GM12801 (cell line): ENCODE measurements around the gene PYDC1.

ENCODE experiments used
- TF ChIP-seq, protein P1 (sequence below): IDR thresholded peaks from one replicate; pipeline ENCODE4 v1.5.1; 2011; ENCODE audit warnings: control low read depth; ENCODE audit not compliant: insufficient read length; ENCODE audit errors: extremely low read depth

PYDC1 gene

DNA sequence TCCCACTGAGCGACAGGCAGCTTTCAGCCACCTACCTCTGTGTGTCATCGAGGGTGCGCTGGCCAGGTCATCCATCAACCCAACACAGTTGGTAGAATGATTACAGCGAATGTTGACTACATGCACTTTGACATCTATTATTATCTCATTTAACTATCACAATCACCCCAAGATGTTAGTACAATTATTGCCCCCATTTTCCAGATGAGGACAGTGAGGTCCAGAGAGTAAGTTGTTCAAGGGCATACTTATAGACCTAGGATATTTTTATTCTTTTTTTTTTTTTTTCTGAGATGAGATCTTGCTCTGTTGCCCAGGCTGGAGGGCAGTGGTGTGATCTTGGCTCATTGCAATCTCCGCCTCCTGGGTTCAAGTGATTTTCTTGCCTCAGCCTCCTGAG is 34.5 kb upstream of the PYDC1 start:
- TF ChIP-seq, protein P1, sequence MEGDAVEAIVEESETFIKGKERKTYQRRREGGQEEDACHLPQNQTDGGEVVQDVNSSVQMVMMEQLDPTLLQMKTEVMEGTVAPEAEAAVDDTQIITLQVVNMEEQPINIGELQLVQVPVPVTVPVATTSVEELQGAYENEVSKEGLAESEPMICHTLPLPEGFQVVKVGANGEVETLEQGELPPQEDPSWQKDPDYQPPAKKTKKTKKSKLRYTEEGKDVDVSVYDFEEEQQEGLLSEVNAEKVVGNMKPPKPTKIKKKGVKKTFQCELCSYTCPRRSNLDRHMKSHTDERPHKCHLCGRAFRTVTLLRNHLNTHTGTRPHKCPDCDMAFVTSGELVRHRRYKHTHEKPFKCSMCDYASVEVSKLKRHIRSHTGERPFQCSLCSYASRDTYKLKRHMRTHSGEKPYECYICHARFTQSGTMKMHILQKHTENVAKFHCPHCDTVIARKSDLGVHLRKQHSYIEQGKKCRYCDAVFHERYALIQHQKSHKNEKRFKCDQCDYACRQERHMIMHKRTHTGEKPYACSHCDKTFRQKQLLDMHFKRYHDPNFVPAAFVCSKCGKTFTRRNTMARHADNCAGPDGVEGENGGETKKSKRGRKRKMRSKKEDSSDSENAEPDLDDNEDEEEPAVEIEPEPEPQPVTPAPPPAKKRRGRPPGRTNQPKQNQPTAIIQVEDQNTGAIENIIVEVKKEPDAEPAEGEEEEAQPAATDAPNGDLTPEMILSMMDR: no peak

- TF ChIP-seq, protein P1: no peak
Measured at GRCh38 chr16:31250782-31251384, 33.9 kb upstream of the PYDC1 start.

DNA sequence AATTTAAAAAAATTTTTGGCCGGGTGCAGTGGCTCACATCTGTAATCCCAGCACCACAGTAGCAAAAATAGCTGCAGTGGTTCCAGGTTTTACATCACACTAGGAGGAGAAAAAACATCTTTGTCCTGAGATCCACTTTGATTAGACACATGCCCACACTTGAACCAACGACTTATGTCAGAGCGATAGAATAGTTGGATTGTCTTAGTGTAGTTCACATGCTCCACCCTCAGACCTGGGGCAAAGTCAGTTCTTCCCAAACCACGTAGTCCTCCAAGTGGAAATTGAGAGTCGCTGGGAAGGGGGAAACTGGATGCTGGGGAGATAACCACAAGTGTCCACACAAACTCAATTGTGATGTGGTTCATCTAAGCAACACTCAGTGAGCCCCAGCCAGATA is 31.4 kb upstream of the PYDC1 start:
- TF ChIP-seq, protein P1: no peak

GRCh38 chr16:31246296-31246695 is 29.4 kb upstream of the PYDC1 start:
- TF ChIP-seq, protein P1: no peak

- TF ChIP-seq, protein P1: no peak
Measured at GRCh38 chr16:31243734-31244670, 27.1 kb upstream of the PYDC1 start.

GRCh38 chr16:31242206-31242605 is 25.3 kb upstream of the PYDC1 start:
- TF ChIP-seq, protein P1: no peak

GRCh38 chr16:31238041-31238440 is 21.1 kb upstream of the PYDC1 start:
- TF ChIP-seq, protein P1: no peak
